IPS-NIHi11 (cell line): ENCODE data around the gene CCDC82.

ENCODE experiments used
- DNase-seq: peaks from one replicate; pipeline ENCODE4 v3.0.0; 2012; ENCODE audit warnings: mixed read lengths, low spot score

The CCDC82 gene

GRCh38 chr11:96361778-96362177 is 27.9 kb downstream of the CCDC82 start:
- no peak for DNase-seq

GRCh38 chr11:96358321-96358720 is 31.4 kb downstream of the CCDC82 start:
- DNase-seq: no peak

GRCh38 chr11:96357794-96358193 is 31.9 kb downstream of the CCDC82 start:
- no peak for DNase-seq

- DNase-seq: no peak
These were observed 32.9 kb downstream of the CCDC82 start for GRCh38 chr11:96356848-96357247.

GRCh38 chr11:96342961-96343711 is 46.6 kb downstream of the CCDC82 start, which contains the start of gene MAML2:
Gene MAML2, minus strand, starts transcription at chr11:96343195. Its CDS starts 1,300 bp downstream, at chr11:96341895.
- DNase-seq: peak; percentile 98

GRCh38 chr11:96342014-96342960 is 47.4 kb downstream of the CCDC82 start:
- DNase-seq: no peak

GRCh38 chr11:96341211-96342013 is 48.3 kb downstream of the CCDC82 start:
- DNase-seq: peak; percentile 35

- no peak for DNase-seq
These were observed 49.2 kb downstream of the CCDC82 start for GRCh38 chr11:96340555-96340885.

GRCh38 chr11:96339706-96340554 is 49.8 kb downstream of the CCDC82 start:
- no peak for DNase-seq

- DNase-seq: no peak
These were observed 50.6 kb downstream of the CCDC82 start for GRCh38 chr11:96338910-96339705.

- DNase-seq: no peak
These were observed 51.9 kb downstream of the CCDC82 start for GRCh38 chr11:96337541-96338431.

- no peak for DNase-seq
These were observed 54.3 kb downstream of the CCDC82 start for GRCh38 chr11:96335388-96335787.

- no peak for DNase-seq
These were observed 55.5 kb downstream of the CCDC82 start for GRCh38 chr11:96334219-96334618.

GRCh38 chr11:96333191-96333719 is 56.5 kb downstream of the CCDC82 start:
- no peak for DNase-seq

- DNase-seq: no peak
These were observed 57.5 kb downstream of the CCDC82 start for GRCh38 chr11:96332126-96332771.

GRCh38 chr11:96331699-96332116 is 58.0 kb downstream of the CCDC82 start:
- DNase-seq: no peak

GRCh38 chr11:96330511-96330859 is 59.2 kb downstream of the CCDC82 start:
- no peak for DNase-seq

GRCh38 chr11:96329855-96330510 is 59.7 kb downstream of the CCDC82 start:
- DNase-seq: no peak
